Tibial artery (tissue), 4 donors: ENCODE data around the gene WDR43.
"Not testable (repeated sequence)": the region's sequence is repeated elsewhere in the genome, so short reads cannot be mapped to it uniquely, and the experiment has no call there.

Source experiments
- DNase-seq, 2 donors: peaks; one replicate each; pipeline ENCODE4 v3.0.0-alpha.2; 2019
- H3K27ac ChIP-seq, 2 donors: fragments of 200-600 bp; sonication (generic) in 1 of 2; 1 replicate in 1 of 2; 2 replicates in 1 of 2; pipeline ENCODE4 v1.5.1; 2018 to 2019; ENCODE audit warnings: mild to moderate bottlenecking in 1 of 2
- H3K27me3 ChIP-seq, 2 donors: fragments of 200-600 bp; sonication (generic) in 1 of 2; one replicate each; pipeline versions ENCODE4 v1.5.1 to v1.6.0; 2016 to 2019
- H3K36me3 ChIP-seq, 3 donors: fragments of 200-600 bp; sonication (generic) in 2 of 3; one replicate each; pipeline ENCODE4 v1.5.1; 2016 to 2019; ENCODE audit warnings: mild to moderate bottlenecking in 2 of 3
- H3K4me1 ChIP-seq, 4 donors: fragments of 200-600 bp; sonication (generic) in 2 of 4; 1 replicate in 3 of 4; 2 replicates in 1 of 4; pipeline ENCODE4 v1.5.1; 2016 to 2019
- H3K4me3 ChIP-seq, 2 donors: fragments of 200-600 bp; sonication (generic) in 1 of 2; 1 replicate in 1 of 2; 2 replicates in 1 of 2; pipeline ENCODE4 v1.5.1; 2018 to 2019; ENCODE audit warnings: mild to moderate bottlenecking in 2 of 2
- H3K9me3 ChIP-seq, 3 donors: fragments of 200-600 bp; sonication (generic) in 1 of 3; one replicate each; pipeline ENCODE4 v1.5.1; 2016 to 2019
- CTCF ChIP-seq, 2 experiments: fragments of 200-600 bp in 1 of 2; fragments of 450-650 bp in 1 of 2; IDR thresholded peaks; one replicate each; pipeline ENCODE4 v1.5.1; 2017 to 2019; ENCODE audit warnings: antibody characterized with exemption in 2 of 2, mild to moderate bottlenecking in 1 of 2, moderate library complexity in 1 of 2
- intact Hi-C: fragments of 100-400 bp; cut with DNase I; formaldehyde crosslinking; loops from one replicate; pipeline ENCODE4 v1.15.0; 2023; ENCODE audit warnings: low total_unique reads

WDR43 gene

GRCh38 chr2:28976584-28976983, 82.1 kb downstream of the WDR43 start:
- peaks cover 0 to 4% of the 10 kb centered on the region in 2 donors for H3K27me3 ChIP-seq
- H3K4me3 ChIP-seq = no peak overlapping the region
- DNase-seq = no peak
- H3K27ac ChIP-seq = no peak overlapping the region
- intact Hi-C loops = no loop called here
- peaks cover 0 to 8% (median 3%) of the 10 kb centered on the region in 4 donors for H3K4me1 ChIP-seq
- H3K36me3 ChIP-seq = no peaks in the 10 kb centered on the region
- no peak for TF ChIP-seq CTCF (IDR thresholded peaks at IDR 0.05)
- peaks cover 0 to 3% (median 0%) of the 10 kb centered on the region in 3 donors for H3K9me3 ChIP-seq

- Histone ChIP-seq H3K4me1 (peaks cover 0 to 12% (median 3%) of the 10 kb centered on the region in 4 donors), H3K9me3 (peaks cover 0 to 3% (median 0%) of the 10 kb centered on the region in 3 donors), H3K36me3 (no peaks in the 10 kb centered on the region), H3K4me3 (no peak overlapping the region), H3K27me3 (peaks cover 0 to 4% of the 10 kb centered on the region in 2 donors), H3K27ac (no peak overlapping the region)
- DNase-seq = no peak
- TF ChIP-seq CTCF (IDR thresholded peaks at IDR 0.05) = no peak
- intact Hi-C loops = no loop called here
Observed at GRCh38 chr2:28977176-28977875, 82.9 kb downstream of the WDR43 start.

- H3K9me3 ChIP-seq, H3K27ac ChIP-seq, H3K4me3 ChIP-seq, intact Hi-C loops, H3K27me3 ChIP-seq, DNase-seq, H3K36me3 ChIP-seq: not testable (repeated sequence)
- peaks cover 0 to 12% (median 3%) of the 10 kb centered on the region in 4 donors for H3K4me1 ChIP-seq
Observed at GRCh38 chr2:28978001-28978400, 83.5 kb downstream of the WDR43 start.

GRCh38 chr2:28978606-28979005, 84.1 kb downstream of the WDR43 start:
- Histone ChIP-seq H3K27me3 (peaks cover 0 to 4% of the 10 kb centered on the region in 2 donors), H3K4me1 (peaks cover 0 to 12% (median 3%) of the 10 kb centered on the region in 4 donors), H3K9me3 (peaks cover 0 to 3% (median 0%) of the 10 kb centered on the region in 3 donors), H3K36me3 (no peaks in the 10 kb centered on the region), H3K4me3 (no peak overlapping the region), H3K27ac (no peak overlapping the region)
- no peak for DNase-seq
- intact Hi-C loops = no loop called here
- TF ChIP-seq CTCF (IDR thresholded peaks at IDR 0.05) = no peak

- Histone ChIP-seq H3K4me3 (no peak overlapping the region), H3K27me3 (peaks cover 0 to 4% of the 10 kb centered on the region in 2 donors), H3K36me3 (no peaks in the 10 kb centered on the region), H3K27ac (no peak overlapping the region), H3K9me3 (peaks cover 0 to 3% (median 0%) of the 10 kb centered on the region in 3 donors), H3K4me1 (peaks cover 0 to 12% (median 3%) of the 10 kb centered on the region in 4 donors)
- TF ChIP-seq CTCF (IDR thresholded peaks at IDR 0.05) = no peak
- intact Hi-C loops = no loop called here
- no peak for DNase-seq
Observed at GRCh38 chr2:28979041-28979440, 84.6 kb downstream of the WDR43 start.

GRCh38 chr2:28979576-28980366, 85.3 kb downstream of the WDR43 start:
- DNase-seq = no peak
- no peak overlapping the region for H3K27ac ChIP-seq
- H3K4me3 ChIP-seq = no peak overlapping the region
- peaks cover 0 to 12% (median 3%) of the 10 kb centered on the region in 4 donors for H3K4me1 ChIP-seq
- H3K9me3 ChIP-seq = no peaks in the 10 kb centered on the region
- H3K36me3 ChIP-seq = no peaks in the 10 kb centered on the region
- intact Hi-C loops = no loop called here
- no peak for TF ChIP-seq CTCF (IDR thresholded peaks at IDR 0.05)
- H3K27me3 ChIP-seq = peaks cover 0 to 4% of the 10 kb centered on the region in 2 donors
